Activated CD4-positive, CD25-positive, alpha-beta regulatory T cell (primary cell): Measurements from ENCODE around the gene HNRNPA1.
"Not testable (repeated sequence)": the region's sequence is repeated elsewhere in the genome, so short reads cannot be mapped to it uniquely, and the experiment has no call there.

Experiments used
- DNase-seq, 4 experiments: peaks; one replicate each; lab custom pipeline; 2025; lab: John Stamatoyannopoulos, UW

HNRNPA1 gene

GRCh38 chr12:54280468-54281260 is at the start of gene HNRNPA1:
HNRNPA1 (plus strand) TSS chr12:54280726; CDS start chr12:54280808, 82 bp downstream.
- DNase-seq = peak; percentile 69 to 86 (median 82)

- DNase-seq = not testable (repeated sequence)
These were observed 49.3 kb upstream of the HNRNPA1 start for GRCh38 chr12:54231269-54231668.

- DNase-seq = no peak
These were observed 47.7 kb upstream of the HNRNPA1 start for GRCh38 chr12:54232790-54233189.

GRCh38 chr12:54238531-54238930 is 42.0 kb upstream of the HNRNPA1 start:
- DNase-seq = no peak

- no peak for DNase-seq
These were observed 40.9 kb upstream of the HNRNPA1 start for GRCh38 chr12:54239620-54240019.

- no peak for DNase-seq
These were observed 40.4 kb upstream of the HNRNPA1 start for GRCh38 chr12:54240129-54240528.

GRCh38 chr12:54240971-54241588 is 39.4 kb upstream of the HNRNPA1 start:
- DNase-seq = no peak

GRCh38 chr12:54246011-54246641 is 34.4 kb upstream of the HNRNPA1 start:
- no peak for DNase-seq

- no peak for DNase-seq
These were observed 31.0 kb upstream of the HNRNPA1 start for GRCh38 chr12:54249489-54249888.

GRCh38 chr12:54251667-54252284 is 28.8 kb upstream of the HNRNPA1 start:
- no peak for DNase-seq

GRCh38 chr12:54253240-54253639 is 27.3 kb upstream of the HNRNPA1 start:
- DNase-seq = no peak

- no peak for DNase-seq
These were observed 23.2 kb upstream of the HNRNPA1 start for GRCh38 chr12:54257332-54257731.

GRCh38 chr12:54258201-54258681 is 22.3 kb upstream of the HNRNPA1 start:
- DNase-seq = no peak

- DNase-seq = peak in 2 of 4 experiments; percentile 6 to 25
These were observed 21.1 kb upstream of the HNRNPA1 start for GRCh38 chr12:54259194-54260011.

GRCh38 chr12:54261815-54262402 is 18.6 kb upstream of the HNRNPA1 start:
- no peak for DNase-seq

- DNase-seq = no peak
These were observed 18.1 kb upstream of the HNRNPA1 start for GRCh38 chr12:54262403-54262925.

GRCh38 chr12:54265364-54265812 is 15.1 kb upstream of the HNRNPA1 start:
- DNase-seq = no peak

GRCh38 chr12:54266852-54267251 is 13.7 kb upstream of the HNRNPA1 start:
- DNase-seq = no peak

GRCh38 chr12:54270345-54270744 is 10.2 kb upstream of the HNRNPA1 start:
- no peak for DNase-seq

GRCh38 chr12:54272214-54272613 is 8.3 kb upstream of the HNRNPA1 start:
- DNase-seq = no peak

- DNase-seq = no peak
These were observed 6.5 kb upstream of the HNRNPA1 start for GRCh38 chr12:54273981-54274380.
